A549 (cell line): ENCODE measurements around the gene B2M. TPM values are rescaled to one million over a fixed set of nuclear protein-coding genes. Genes with fewer than 3 reads are reported as not detected.
"Not testable (repeated sequence)": the region's sequence is repeated elsewhere in the genome, so short reads cannot be mapped to it uniquely, and the experiment has no call there.

Experiments used
- ATAC-seq, 2 experiments: fragments of 200-7000 bp in 1 of 2; fragments of >200 bp in 1 of 2; cut with Nextera tagmentation in 1 of 2; cut with Tn5 transposase in 1 of 2; 3 replicates each; pipeline versions ENCODE4 v1.8.0 to v1.9.1; 2018 to 2020; ENCODE audit warnings: mild to moderate bottlenecking in 1 of 2, moderate library complexity in 1 of 2
- CTCF ChIA-PET: fragments of 300-600 bp; sonication (Branson Sonifier 250); formaldehyde crosslinking; extraction: SDS; loops from one replicate; lab custom pipeline; 2021; ENCODE audit warnings: antibody characterized with exemption, inconsistent platforms; lab: Yijun Ruan, JAX
- POLR2A ChIA-PET: fragments of 350-600 bp; formaldehyde crosslinking; extraction: SDS; loops from one replicate; lab custom pipeline; 2021; ENCODE audit warnings: antibody characterized with exemption, inconsistent platforms; lab: Yijun Ruan, JAX
- DNase-seq, 2 experiments: peaks; one replicate each; pipeline versions ENCODE4 v3.0.0 to v3.0.0-alpha.2; 2011 to 2016; ENCODE audit warnings: low read depth in 1 of 2, low spot score in 1 of 2
- FAIRE-seq: peaks from 2 replicates; lab custom pipeline; 2011; peaks lifted over from hg19 to GRCh38; lab: Jason Lieb, UNC
- H3K27ac ChIP-seq, 2 experiments: fragments of >200 bp; sonication (Bioruptor Twin); formaldehyde crosslinking; 3 replicates each; pipeline ENCODE4 v1.5.1; 2016 to 2017
- H3K4me1 ChIP-seq: fragments of >200 bp; sonication (Bioruptor Twin); formaldehyde crosslinking; 3 replicates; pipeline ENCODE4 v1.6.1; 2016
- H3K4me2 ChIP-seq: fragments of >200 bp; sonication (Bioruptor Twin); formaldehyde crosslinking; 3 replicates; pipeline ENCODE4 v1.6.1; 2016
- H3K4me3 ChIP-seq: fragments of >200 bp; sonication (Bioruptor Twin); formaldehyde crosslinking; 3 replicates; pipeline ENCODE4 v1.5.1; 2016
- H3K9me3 ChIP-seq: fragments of >200 bp; sonication (Bioruptor Twin); formaldehyde crosslinking; 3 replicates; pipeline ENCODE4 v1.6.1; 2016
- CHD2 ChIP-seq: fragments of 150-350 bp; IDR thresholded peaks from 2 replicates; pipeline ENCODE4 v1.6.1; 2014; ENCODE audit warnings: low read length; ENCODE audit not compliant: partially characterized antibody
- CTCF ChIP-seq: fragments of >200 bp; sonication (Bioruptor Twin); formaldehyde crosslinking; IDR thresholded peaks from 3 replicates; pipeline ENCODE4 v1.5.1; 2016
- HES2 ChIP-seq: fragments of >200 bp; sonication (Bioruptor Twin); formaldehyde crosslinking; IDR thresholded peaks from 2 replicates; pipeline ENCODE4 v1.6.1; 2016
- HEYL ChIP-seq: fragments of 250-450 bp; sonication (Bioruptor Pico); IDR thresholded peaks from 2 replicates; pipeline ENCODE4 v1.8.0; 2021; ENCODE audit warnings: mild to moderate bottlenecking, moderate library complexity
- NPAS2 ChIP-seq: fragments of 250-450 bp; sonication (Bioruptor Pico); IDR thresholded peaks from 2 replicates; pipeline ENCODE4 v1.8.0; 2022; ENCODE audit warnings: mild to moderate bottlenecking, moderate library complexity, borderline replicate concordance
- POLR2AphosphoS2 ChIP-seq: conservative IDR thresholded peaks from 2 replicates; pipeline ENCODE4 v1.6.1; 2012; ENCODE audit warnings: low read length, improper control_type of control experiment, inconsistent platforms
- RAD21 ChIP-seq, 2 experiments: fragments of >200 bp in 1 of 2; sonication (Bioruptor Twin) in 1 of 2; formaldehyde crosslinking in 1 of 2; IDR thresholded peaks in 1 of 2; conservative IDR thresholded peaks in 1 of 2; 2 replicates in 1 of 2; 3 replicates in 1 of 2; pipeline ENCODE4 v1.6.1; 2012 to 2018; ENCODE audit warnings: inconsistent platforms in 1 of 2
- REST ChIP-seq: fragments of 200-600 bp; sonication (generic); IDR thresholded peaks from 2 replicates; pipeline ENCODE4 v1.6.1; 2016; ENCODE audit warnings: antibody characterized with exemption, mild to moderate bottlenecking, moderate library complexity
- SMC3 ChIP-seq: fragments of >200 bp; sonication (Bioruptor Twin); formaldehyde crosslinking; IDR thresholded peaks from 3 replicates; pipeline ENCODE4 v1.6.1; 2018; ENCODE audit warnings: inconsistent platforms
- ZSCAN20 ChIP-seq: fragments of 250-450 bp; sonication (Bioruptor Pico); IDR thresholded peaks from 2 replicates; pipeline ENCODE4 v1.8.0; 2022; ENCODE audit warnings: mild to moderate bottlenecking, moderate library complexity
- WGBS: methylation state at CpG from one replicate; pipeline ENCODE4 v1.1.6; 2017; ENCODE audit errors: missing lambda C conversion rate; 5-methylcytosine and 5-hydroxymethylcytosine counted together
- polyA plus RNA-seq, 4 experiments: library from polyadenylated mRNA; depleted of rRNA in 3 of 4; stranded (reverse); fragments of >200 nt; fragmentation: RNase III in 1 of 4; extraction: RNeasy Plus Mini Kit Qiagen cat#74134 plus additional on column Dnase treatment in 1 of 4; gene quantifications; 2 replicates in 3 of 4; 3 replicates in 1 of 4; pipeline ENCODE4 v1.2.3, GENCODE V29; 2011 to 2017
- TF ChIP-seq, protein P1 (sequence below): fragments of 250-450 bp; sonication (Bioruptor Pico); IDR thresholded peaks from 2 replicates; pipeline ENCODE4 v1.5.0; 2020; ENCODE audit warnings: low read depth, mild to moderate bottlenecking, moderate library complexity

The B2M gene
- polyA plus RNA-seq, 2 of the 4 experiments (the other 2 are of a cell fraction): 486 to 823 TPM

- POLR2A ChIA-PET: interaction anchor here (1.0 kb wide), 2 partner anchors 10 to 75 kb away, joined by 3 to 5 read pairs; partner anchors contain the start of gene SPG11
- Histone ChIP-seq H3K4me1 (no peaks in the 10 kb centered on the region), H3K4me2 (no peak overlapping the region)
- TF ChIP-seq, protein P1, sequence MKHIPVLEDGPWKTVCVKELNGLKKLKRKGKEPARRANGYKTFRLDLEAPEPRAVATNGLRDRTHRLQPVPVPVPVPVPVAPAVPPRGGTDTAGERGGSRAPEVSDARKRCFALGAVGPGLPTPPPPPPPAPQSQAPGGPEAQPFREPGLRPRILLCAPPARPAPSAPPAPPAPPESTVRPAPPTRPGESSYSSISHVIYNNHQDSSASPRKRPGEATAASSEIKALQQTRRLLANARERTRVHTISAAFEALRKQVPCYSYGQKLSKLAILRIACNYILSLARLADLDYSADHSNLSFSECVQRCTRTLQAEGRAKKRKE (CRISPR knock-in tag): no peak
- peak; percentile 68 for TF ChIP-seq CTCF
- no peak for TF ChIP-seq REST
- TF ChIP-seq POLR2AphosphoS2: no peak
- TF ChIP-seq NPAS2: no peak
- TF ChIP-seq ZSCAN20 (CRISPR knock-in tag): no peak
- no peak for TF ChIP-seq HES2
- peak; percentile 73 for TF ChIP-seq SMC3
- no peak for TF ChIP-seq HEYL (CRISPR knock-in tag)
- TF ChIP-seq RAD21 (conservative IDR thresholded peaks at IDR 0.05 in 1 of 2, IDR thresholded peaks at IDR 0.05 in 1 of 2): peak; percentile 76 to 79
- TF ChIP-seq CHD2: no peak
- TF ChIP-seq, all 56 proteins: peak for 3
- no peak overlapping the region for H3K27ac ChIP-seq
- ATAC-seq: no peak
- DNase-seq: peak; percentile 21 to 43
- H3K9me3 ChIP-seq: no peaks in the 10 kb centered on the region
- no peak for FAIRE-seq
- CTCF ChIA-PET: interaction anchor here (0.5 to 6.0 kb wide), 28 partner anchors 9 to 665 kb away, joined by 3 to 46 read pairs (median 4); partner anchors contain the start of genes B2M and SPG11
- no peak overlapping the region for H3K4me3 ChIP-seq
- WGBS: 43% methylated on average over 2 of the region's 3 CpGs
These were observed 27.1 kb downstream of the B2M start for GRCh38 chr15:44738340-44738984.

DNA sequence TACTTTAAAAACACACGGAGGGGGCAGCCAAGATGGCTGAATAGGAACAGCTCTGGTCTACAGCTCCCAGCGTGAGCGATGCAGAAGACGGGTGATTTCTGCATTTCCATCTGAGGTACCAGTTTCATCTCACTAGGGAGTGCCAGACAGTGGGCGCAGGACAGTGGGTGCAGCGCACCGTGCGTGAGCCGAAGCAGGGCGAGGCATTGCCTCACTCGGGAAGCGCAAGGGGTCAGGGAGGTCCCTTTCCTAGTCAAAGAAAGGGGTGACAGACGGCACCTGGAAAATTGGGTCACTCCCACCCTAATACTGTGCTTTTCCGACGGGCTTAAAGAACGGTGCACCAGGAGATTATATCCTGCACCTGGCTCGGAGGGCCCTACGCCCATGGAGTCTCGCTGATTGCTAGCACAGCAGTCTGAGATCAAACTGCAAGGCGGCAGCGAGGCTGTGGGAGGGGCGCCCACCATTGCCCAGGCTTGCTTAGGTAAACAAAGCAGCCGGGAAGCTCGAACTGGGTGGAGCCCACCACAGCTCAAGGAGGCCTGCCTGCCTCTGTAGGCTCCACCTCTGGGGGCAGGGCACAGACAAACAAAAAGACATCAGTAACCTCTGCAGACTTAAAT, 28.0 kb downstream of the B2M start:
- POLR2A ChIA-PET, H3K4me1 ChIP-seq, H3K4me2 ChIP-seq, H3K4me3 ChIP-seq, ATAC-seq, DNase-seq, FAIRE-seq, H3K9me3 ChIP-seq, H3K27ac ChIP-seq: not testable (repeated sequence)
- 67% methylated on average over 12 of the region's 24 CpGs for WGBS
- CTCF ChIA-PET: interaction anchor here (0.7 to 6.0 kb wide), 20 partner anchors 10 to 170 kb away, joined by 3 to 46 read pairs (median 6); partner anchors contain the start of genes B2M and SPG11

DNA sequence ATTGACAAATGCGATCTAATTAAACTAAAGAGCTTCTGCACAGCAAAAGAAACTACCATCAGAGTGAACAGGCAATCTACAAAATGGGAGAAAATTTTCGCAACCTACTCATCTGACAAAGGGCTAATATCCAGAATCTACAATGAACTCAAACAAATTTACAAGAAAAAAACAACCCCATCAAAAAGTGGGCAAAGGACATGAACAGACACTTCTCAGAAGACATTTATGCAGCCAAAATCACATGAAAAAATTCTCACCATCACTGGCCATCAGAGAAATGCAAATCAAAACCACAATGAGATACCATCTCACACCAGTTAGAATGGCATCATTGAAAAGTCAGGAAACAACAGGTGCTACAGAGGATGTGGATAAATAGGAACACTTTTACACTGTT, 32.1 kb downstream of the B2M start:
- H3K9me3 ChIP-seq, CTCF ChIA-PET, H3K4me2 ChIP-seq, POLR2A ChIA-PET, H3K27ac ChIP-seq, DNase-seq, H3K4me1 ChIP-seq, H3K4me3 ChIP-seq, ATAC-seq, FAIRE-seq: not testable (repeated sequence)
- 4% methylated on average over 2 of the region's 2 CpGs for WGBS
